ENCODE results near the gene MTRR. TPM values are rescaled to one million over a fixed set of nuclear protein-coding genes. Genes with fewer than 3 reads are reported as not detected.

MTRR gene
- total and polyA plus RNA-seq, 2 experiments from 2014 or later, result 24.8 to 28.0 TPM

GRCh38 chr5:7849681-7850394 is 19.1 kb upstream of the MTRR start:
- H3K27ac ChIP-seq, result no peak overlapping the region
- H3K79me2 ChIP-seq, result no peaks in the 10 kb centered on the region
- H3K4me3 ChIP-seq, result peak overlapping the region; percentile 58
- no peaks in the 10 kb centered on the region for H3K36me3 ChIP-seq (replicated peaks; ENCODE audit: insufficient read depth, low read depth)
- no peaks in the 10 kb centered on the region for H3K4me1 ChIP-seq (ENCODE audit: insufficient read depth)
- TF ChIP-seq CTCF (IDR thresholded peaks at IDR 0.05; ENCODE audit: poor library complexity), result peak; percentile 36
- TF ChIP-seq EZH2phosphoT487 (IDR thresholded peaks at IDR 0.05; ENCODE audit: low read depth, severe bottlenecking, unreplicated experiment), result no peak
- H3K9me2 ChIP-seq (replicated peaks; ENCODE audit: insufficient read depth), result no peaks in the 10 kb centered on the region
- peak; percentile 57 for DNase-seq (ENCODE audit: low spot score)
- H3K27me3 ChIP-seq, result no peaks in the 10 kb centered on the region
- peak overlapping the region; percentile 89 for H2AFZ ChIP-seq
- 5% methylated on average over 34 of the region's 44 CpGs for WGBS (ENCODE audit: low lambda C conversion rate, missing lambda C conversion rate)
- H4K20me1 ChIP-seq (ENCODE audit: insufficient read depth, poor library complexity, severe bottlenecking), result no peaks in the 10 kb centered on the region
- H3K9me3 ChIP-seq (ENCODE audit: low read depth), result no peaks in the 10 kb centered on the region
- peak overlapping the region; percentile 96 for H3K4me2 ChIP-seq

- H3K4me3 ChIP-seq, result peak within 1 kb of the TSS; percentile 85
- H4K20me1 ChIP-seq (ENCODE audit: insufficient read depth, poor library complexity, severe bottlenecking), result no peaks in the 10 kb centered on the region
- no peaks in the 10 kb centered on the region for H3K9me2 ChIP-seq (replicated peaks; ENCODE audit: insufficient read depth)
- H3K4me1 ChIP-seq (ENCODE audit: insufficient read depth), result no peaks in the 10 kb centered on the region
- peak within 1 kb of the TSS; percentile 92 for H2AFZ ChIP-seq
- H3K27ac ChIP-seq, result peak within 1 kb of the TSS; percentile 19
- H3K4me2 ChIP-seq, result peak within 1 kb of the TSS; percentile 96
- H3K36me3 ChIP-seq (replicated peaks; ENCODE audit: insufficient read depth, low read depth), result no peaks in the 10 kb centered on the region
- WGBS (ENCODE audit: low lambda C conversion rate, missing lambda C conversion rate), result 0% methylated on average over 9 of the region's 76 CpGs
- no peaks in the 10 kb centered on the region for H3K27me3 ChIP-seq
- no peaks in the 10 kb centered on the region for H3K79me2 ChIP-seq
- TF ChIP-seq EZH2phosphoT487 (IDR thresholded peaks at IDR 0.05; ENCODE audit: low read depth, severe bottlenecking, unreplicated experiment) (no peak), CTCF (IDR thresholded peaks at IDR 0.05; ENCODE audit: poor library complexity) (peak; percentile 37)
- no peaks in the 10 kb centered on the region for H3K9me3 ChIP-seq (ENCODE audit: low read depth)
- peak; percentile 89 for DNase-seq (ENCODE audit: low spot score)
These were observed 18.3 kb upstream of the MTRR start, which contains the start of gene CFAP90 for GRCh38 chr5:7850395-7851239. Gene CFAP90 (minus strand): TSS chr5:7851133. CDS start chr5:7851021, 112 bp downstream.

GRCh38 chr5:7851240-7851592 is 17.7 kb upstream of the MTRR start:
- H3K27ac ChIP-seq, result no peak overlapping the region
- H3K4me2 ChIP-seq, result peak overlapping the region; percentile 96
- H3K9me3 ChIP-seq (ENCODE audit: low read depth), result no peaks in the 10 kb centered on the region
- H4K20me1 ChIP-seq (ENCODE audit: insufficient read depth, poor library complexity, severe bottlenecking), result no peaks in the 10 kb centered on the region
- H3K9me2 ChIP-seq (replicated peaks; ENCODE audit: insufficient read depth), result no peaks in the 10 kb centered on the region
- H3K27me3 ChIP-seq, result no peaks in the 10 kb centered on the region
- H3K4me1 ChIP-seq (ENCODE audit: insufficient read depth), result no peaks in the 10 kb centered on the region
- H3K79me2 ChIP-seq, result no peaks in the 10 kb centered on the region
- DNase-seq (ENCODE audit: low spot score), result no peak
- TF ChIP-seq EZH2 (IDR thresholded peaks at IDR 0.05; ENCODE audit: borderline replicate concordance) (no peak), CTCF (IDR thresholded peaks at IDR 0.05; ENCODE audit: poor library complexity) (no peak)
- 64% methylated on average over 13 of the region's 16 CpGs for WGBS (ENCODE audit: low lambda C conversion rate, missing lambda C conversion rate)
- peak overlapping the region; percentile 85 for H3K4me3 ChIP-seq
- H3K36me3 ChIP-seq (replicated peaks; ENCODE audit: insufficient read depth, low read depth), result no peaks in the 10 kb centered on the region
- peak overlapping the region; percentile 92 for H2AFZ ChIP-seq

Data from hepatocyte (in vitro differentiated cells).